Measurements from ENCODE around the gene NEU3. TPM values are rescaled to one million over a fixed set of nuclear protein-coding genes. Genes with fewer than 3 reads are reported as not detected.

NEU3 gene
- total and polyA plus RNA-seq, 2 of the 4 experiments (the other 2 are of a cell fraction): 5.5 to 10.6 TPM

GRCh38 chr11:75063741-75064314 lies 75.1 kb downstream of the NEU3 start:
- TF ChIP-seq CHD1 (IDR thresholded peaks at IDR 0.05; ENCODE audit: low read depth, low read length) (no peak), FOS (IDR thresholded peaks at IDR 0.05; ENCODE audit: low read depth, low read length) (no peak), BHLHE40 (IDR thresholded peaks at IDR 0.05; ENCODE audit: low read depth, low read length) (no peak), ELK1 (IDR thresholded peaks at IDR 0.05; ENCODE audit: borderline replicate concordance, low read depth, low read length) (no peak)
- no peaks in the 10 kb centered on the region for H3K79me1 ChIP-seq (ENCODE audit: low read depth in 1 of 2, low read length in 2 of 2)
- H2AK5ac ChIP-seq (ENCODE audit: low read depth, low read length): no peak overlapping the region
- H3K4me3 ChIP-seq (ENCODE audit: insufficient read depth, low read depth, low read length): no peak overlapping the region
- no peak overlapping the region for H2BK120ac ChIP-seq (ENCODE audit: low read depth, low read length)
- no peaks in the 10 kb centered on the region for H4K20me1 ChIP-seq (ENCODE audit: insufficient read depth, low read length)
- CTCF ChIA-PET: no interaction called here
- no peak overlapping the region for H2AK9ac ChIP-seq (replicated peaks; ENCODE audit: low read depth, low read length, poor library complexity)
- POLR2A ChIA-PET (ENCODE audit: unreplicated experiment): no interaction called here
- H3K4me2 ChIP-seq (ENCODE audit: low read depth, low read length): no peak overlapping the region
- H3K27me3 ChIP-seq (ENCODE audit: control insufficient read depth, insufficient read depth, low read length): peaks cover 23% of the 10 kb centered on the region
- no peak overlapping the region for H3K27ac ChIP-seq (ENCODE audit: insufficient read depth, low read length)
- H2BK5ac ChIP-seq (ENCODE audit: low read depth, low read length, poor library complexity, severe bottlenecking): no peak overlapping the region
- no peak overlapping the region for H4K5ac ChIP-seq (ENCODE audit: low read depth, low read length)
- dilution Hi-C loops (cut with HindIII; ENCODE audit: low sequenced_read_pairs, unreplicated experiment): no loop called here
- H2AFZ ChIP-seq (replicated peaks; ENCODE audit: low read length, poor library complexity): no peak overlapping the region
- H2BK15ac ChIP-seq (ENCODE audit: low read depth, low read length): no peak overlapping the region
- DNase-seq (peak; percentile 10), ATAC-seq (ENCODE audit: low read depth) (no peak)
- intact Hi-C loops (cut with micrococcal nuclease): no loop called here
- no peak overlapping the region for H3K56ac ChIP-seq (ENCODE audit: extremely low read depth, insufficient read depth, low read length)
- in situ Hi-C loops (cut with MboI; ENCODE audit: low sequenced_read_pairs): no loop called here
- H3K4me1 ChIP-seq (ENCODE audit: control insufficient read depth, insufficient read depth, low read length): no peaks in the 10 kb centered on the region
- no peak overlapping the region for H4K91ac ChIP-seq (ENCODE audit: insufficient read depth, low read depth, low read length)
- H3K9me3 ChIP-seq (ENCODE audit: control insufficient read depth, insufficient read depth, low read length): no peaks in the 10 kb centered on the region
- BruUV-seq (replicated peaks): no TSS peak
- H4K8ac ChIP-seq (ENCODE audit: low read depth in 2 of 2, low read length in 2 of 2): no peak overlapping the region
- H3K14ac ChIP-seq (replicated peaks; ENCODE audit: low read depth, low read length): no peak overlapping the region
- no peaks in the 10 kb centered on the region for H3K9me1 ChIP-seq (ENCODE audit: insufficient read depth, low read length)
- H3K23ac ChIP-seq (ENCODE audit: low read depth, low read length): no peak overlapping the region
- no CpG with 5 or more reads among the region's 3 CpGs for WGBS, 2 experiments (ENCODE audit: extremely low coverage in 2 of 2, insufficient read length in 1 of 2)
- no peak overlapping the region for H2BK20ac ChIP-seq (ENCODE audit: low read depth, low read length)
- no peaks in the 10 kb centered on the region for H3K36me3 ChIP-seq (ENCODE audit: control insufficient read depth, insufficient read depth, low read length)
- H3K9ac ChIP-seq (ENCODE audit: low read depth, low read length): no peak overlapping the region
- H3K18ac ChIP-seq (ENCODE audit: low read depth, low read length): no peak overlapping the region
- no peak overlapping the region for H3K4ac ChIP-seq (ENCODE audit: low read depth, low read length)
